MM.1S (cell line): ENCODE measurements around the gene PARD3.

Experiments
- EZH2 ChIP-seq: fragments of 300-600 bp; sonication (generic); optimal IDR thresholded peaks from 2 replicates; pipeline ENCODE3; 2017; ENCODE audit warnings: low read depth, mild to moderate bottlenecking, antibody characterized with exemption, low read length, mixed read lengths
- TF ChIP-seq, protein P1 (sequence below): fragments of 300-600 bp; sonication (generic); IDR thresholded peaks from 2 replicates; pipeline ENCODE4 v1.5.1; 2016; ENCODE audit warnings: antibody characterized with exemption, low read length, mixed read lengths

GRCh38 chr10:34802692-34803091 is 12.4 kb downstream of the PARD3 start:
- TF ChIP-seq, protein P1, sequence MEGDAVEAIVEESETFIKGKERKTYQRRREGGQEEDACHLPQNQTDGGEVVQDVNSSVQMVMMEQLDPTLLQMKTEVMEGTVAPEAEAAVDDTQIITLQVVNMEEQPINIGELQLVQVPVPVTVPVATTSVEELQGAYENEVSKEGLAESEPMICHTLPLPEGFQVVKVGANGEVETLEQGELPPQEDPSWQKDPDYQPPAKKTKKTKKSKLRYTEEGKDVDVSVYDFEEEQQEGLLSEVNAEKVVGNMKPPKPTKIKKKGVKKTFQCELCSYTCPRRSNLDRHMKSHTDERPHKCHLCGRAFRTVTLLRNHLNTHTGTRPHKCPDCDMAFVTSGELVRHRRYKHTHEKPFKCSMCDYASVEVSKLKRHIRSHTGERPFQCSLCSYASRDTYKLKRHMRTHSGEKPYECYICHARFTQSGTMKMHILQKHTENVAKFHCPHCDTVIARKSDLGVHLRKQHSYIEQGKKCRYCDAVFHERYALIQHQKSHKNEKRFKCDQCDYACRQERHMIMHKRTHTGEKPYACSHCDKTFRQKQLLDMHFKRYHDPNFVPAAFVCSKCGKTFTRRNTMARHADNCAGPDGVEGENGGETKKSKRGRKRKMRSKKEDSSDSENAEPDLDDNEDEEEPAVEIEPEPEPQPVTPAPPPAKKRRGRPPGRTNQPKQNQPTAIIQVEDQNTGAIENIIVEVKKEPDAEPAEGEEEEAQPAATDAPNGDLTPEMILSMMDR, result no peak
- no peak for TF ChIP-seq EZH2
